Vagina (tissue), 2 donors: ENCODE data around the gene MMP7. TPM values are rescaled to one million over a fixed set of nuclear protein-coding genes. Genes with fewer than 3 reads are reported as not detected.

Experiments used
- DNase-seq, 2 donors: peaks; one replicate each; pipeline ENCODE4 v3.0.0-alpha.2; 2017; ENCODE audit errors: extremely low spot score in 2 of 2
- H3K27ac ChIP-seq: fragments of 200-600 bp; sonication (generic); one replicate; pipeline ENCODE4 v1.5.1; 2019
- H3K27me3 ChIP-seq: fragments of 200-600 bp; sonication (generic); one replicate; pipeline ENCODE4 v1.5.1; 2019
- H3K36me3 ChIP-seq, 2 donors: fragments of 200-600 bp; sonication (generic); one replicate each; pipeline ENCODE4 v1.5.1; 2017 to 2019
- H3K4me1 ChIP-seq: fragments of 200-600 bp; sonication (generic); one replicate; pipeline ENCODE4 v1.5.1; 2019
- H3K4me3 ChIP-seq, 2 donors: fragments of 200-600 bp; sonication (generic); 1 replicate in 1 of 2; 2 replicates in 1 of 2; pipeline ENCODE4 v1.5.1; 2016 to 2019
- H3K9me3 ChIP-seq: fragments of 200-600 bp; sonication (generic); one replicate; pipeline ENCODE4 v1.5.1; 2019
- CTCF ChIP-seq, 3 experiments: fragments of 450-650 bp in 2 of 3; fragments of 200-600 bp in 1 of 3; sonication (generic) in 1 of 3; IDR thresholded peaks; one replicate each; pipeline ENCODE4 v1.5.1; 2017 to 2019; ENCODE audit warnings: antibody characterized with exemption in 3 of 3, mild to moderate bottlenecking in 2 of 3, moderate library complexity in 2 of 3
- POLR2A ChIP-seq, 2 donors: fragments of 450-650 bp; IDR thresholded peaks; one replicate each; pipeline ENCODE4 v1.6.1; 2017; ENCODE audit warnings: antibody characterized with exemption in 2 of 2, mild to moderate bottlenecking in 2 of 2, moderate library complexity in 2 of 2
- POLR2AphosphoS5 ChIP-seq, 2 donors: sonication (generic); formaldehyde crosslinking; IDR thresholded peaks; one replicate each; pipeline ENCODE4 v1.9.0; 2017; ENCODE audit warnings: antibody characterized with exemption in 2 of 2, mild to moderate bottlenecking in 2 of 2, low read depth in 1 of 2; ENCODE audit not compliant: insufficient read depth in 1 of 2
- intact Hi-C: fragments of 100-400 bp; cut with DNase I; formaldehyde crosslinking; loops from one replicate; pipeline ENCODE4 v1.15.1; 2023
- total RNA-seq: library from RNA; depleted of rRNA; stranded (reverse); fragments of >200 nt; gene quantifications from one replicate; pipeline ENCODE4 v1.2.3, GENCODE V29; 2016

The MMP7 gene
- total RNA-seq, 1 donor from 2014 or later: 6.9 TPM

GRCh38 chr11:102528618-102529017 lies 1.9 kb downstream of the MMP7 start:
- no peaks in the 10 kb centered on the region for H3K4me1 ChIP-seq
- no peak for DNase-seq
- H3K27ac ChIP-seq: no peak overlapping the region
- H3K27me3 ChIP-seq: no peaks in the 10 kb centered on the region
- H3K4me3 ChIP-seq: no peak overlapping the region
- H3K9me3 ChIP-seq: no peaks in the 10 kb centered on the region
- intact Hi-C loops: no loop called here
- H3K36me3 ChIP-seq: no peaks in the 10 kb centered on the region
- no peak for TF ChIP-seq POLR2A (IDR thresholded peaks at IDR 0.05)
- no peak for TF ChIP-seq POLR2AphosphoS5 (IDR thresholded peaks at IDR 0.05; ENCODE audit: insufficient read depth in 1 of 2, low read depth in 1 of 2)
- TF ChIP-seq CTCF (IDR thresholded peaks at IDR 0.05): no peak

GRCh38 chr11:102527684-102528083 lies 2.9 kb downstream of the MMP7 start:
- Histone ChIP-seq H3K4me1 (no peaks in the 10 kb centered on the region), H3K27ac (no peak overlapping the region), H3K9me3 (no peaks in the 10 kb centered on the region), H3K27me3 (no peaks in the 10 kb centered on the region), H3K36me3 (no peaks in the 10 kb centered on the region), H3K4me3 (no peak overlapping the region)
- intact Hi-C loops: no loop called here
- no peak for TF ChIP-seq POLR2A (IDR thresholded peaks at IDR 0.05)
- no peak for TF ChIP-seq CTCF (IDR thresholded peaks at IDR 0.05)
- no peak for TF ChIP-seq POLR2AphosphoS5 (IDR thresholded peaks at IDR 0.05; ENCODE audit: insufficient read depth in 1 of 2, low read depth in 1 of 2)
- no peak for DNase-seq

- Histone ChIP-seq H3K4me3 (no peak overlapping the region), H3K27ac (no peak overlapping the region), H3K27me3 (no peaks in the 10 kb centered on the region), H3K9me3 (no peaks in the 10 kb centered on the region), H3K36me3 (no peaks in the 10 kb centered on the region), H3K4me1 (no peaks in the 10 kb centered on the region)
- TF ChIP-seq POLR2AphosphoS5 (IDR thresholded peaks at IDR 0.05; ENCODE audit: insufficient read depth in 1 of 2, low read depth in 1 of 2) (no peak), POLR2A (IDR thresholded peaks at IDR 0.05) (no peak), CTCF (IDR thresholded peaks at IDR 0.05) (no peak)
- intact Hi-C loops: no loop called here
- no peak for DNase-seq
Measured at GRCh38 chr11:102527041-102527440, 3.5 kb downstream of the MMP7 start.

- H3K36me3 ChIP-seq: no peaks in the 10 kb centered on the region
- no peak for TF ChIP-seq CTCF (IDR thresholded peaks at IDR 0.05)
- no peak for TF ChIP-seq POLR2AphosphoS5 (IDR thresholded peaks at IDR 0.05; ENCODE audit: insufficient read depth in 1 of 2, low read depth in 1 of 2)
- TF ChIP-seq POLR2A (IDR thresholded peaks at IDR 0.05): no peak
- H3K9me3 ChIP-seq: no peaks in the 10 kb centered on the region
- DNase-seq: no peak
- H3K4me3 ChIP-seq: no peak overlapping the region
- no peaks in the 10 kb centered on the region for H3K4me1 ChIP-seq
- H3K27ac ChIP-seq: no peak overlapping the region
- intact Hi-C loops: no loop called here
- H3K27me3 ChIP-seq: no peaks in the 10 kb centered on the region
Measured at GRCh38 chr11:102523887-102524286, 6.7 kb downstream of the MMP7 start.

- H3K36me3 ChIP-seq: no peaks in the 10 kb centered on the region
- DNase-seq: no peak
- no peak overlapping the region for H3K4me3 ChIP-seq
- H3K27ac ChIP-seq: no peak overlapping the region
- no peaks in the 10 kb centered on the region for H3K4me1 ChIP-seq
- intact Hi-C loops: no loop called here
- H3K27me3 ChIP-seq: no peaks in the 10 kb centered on the region
- no peak for TF ChIP-seq POLR2A (IDR thresholded peaks at IDR 0.05)
- TF ChIP-seq CTCF (IDR thresholded peaks at IDR 0.05): no peak
- TF ChIP-seq POLR2AphosphoS5 (IDR thresholded peaks at IDR 0.05; ENCODE audit: insufficient read depth in 1 of 2, low read depth in 1 of 2): no peak
- no peaks in the 10 kb centered on the region for H3K9me3 ChIP-seq
Measured at GRCh38 chr11:102523189-102523570, 7.4 kb downstream of the MMP7 start.
